ENCODE measurements around the gene TBC1D14.

TBC1D14 gene

GRCh38 chr4:7026107-7026506 is 116.5 kb downstream of the TBC1D14 start:
- intact Hi-C loops (cut with DNase I) = no loop called here
- DNase-seq = peak in 1 of 10 donors; percentile 69

- intact Hi-C loops (cut with DNase I) = no loop called here
- peak in 1 of 10 donors; percentile 33 for DNase-seq
Observed at GRCh38 chr4:7027284-7027683, 117.7 kb downstream of the TBC1D14 start.

- intact Hi-C loops (cut with DNase I) = no loop called here
- DNase-seq = peak in 1 of 10 donors; percentile 12
Observed at GRCh38 chr4:7027913-7028312, 118.3 kb downstream of the TBC1D14 start.

- DNase-seq = peak in 5 of 10 donors; percentile 35 to 87 (median 46)
- intact Hi-C loops (cut with DNase I) = no loop called here
Observed at GRCh38 chr4:7029212-7029611, 119.6 kb downstream of the TBC1D14 start.

GRCh38 chr4:7029921-7030320 is 120.3 kb downstream of the TBC1D14 start:
- intact Hi-C loops (cut with DNase I) = no loop called here

GRCh38 chr4:7030856-7031255 is 121.2 kb downstream of the TBC1D14 start:
- peak in 1 of 10 donors; percentile 24 for DNase-seq

More at GRCh38 chr4:7029921-7030320, 120.3 kb downstream of the TBC1D14 start:
- peak in 1 of 10 donors; percentile 73 for DNase-seq

GRCh38 chr4:7031558-7032449 is 122.2 kb downstream of the TBC1D14 start:
- peak in 1 of 10 donors; percentile 61 for DNase-seq
- intact Hi-C loops (cut with DNase I) = no loop called here

More at GRCh38 chr4:7030856-7031255, 121.2 kb downstream of the TBC1D14 start:
- intact Hi-C loops (cut with DNase I) = no loop called here

GRCh38 chr4:7032596-7032995 is 123.0 kb downstream of the TBC1D14 start:
- no peak for DNase-seq
- intact Hi-C loops (cut with DNase I) = no loop called here

GRCh38 chr4:7034262-7035081 is 124.8 kb downstream of the TBC1D14 start:
- intact Hi-C loops (cut with DNase I) = no loop called here
- DNase-seq = peak in 1 of 10 donors; percentile 85

- intact Hi-C loops (cut with DNase I) = no loop called here
- peak in 1 of 10 donors; percentile 6 for DNase-seq
Observed at GRCh38 chr4:7037425-7037824, 127.8 kb downstream of the TBC1D14 start.

- intact Hi-C loops (cut with DNase I) = no loop called here
- DNase-seq = no peak
Observed at GRCh38 chr4:7040765-7041164, 131.1 kb downstream of the TBC1D14 start.

- peak in 2 of 10 donors; percentile 66 to 68 for DNase-seq
- intact Hi-C loops (cut with DNase I) = no loop called here
Observed at GRCh38 chr4:7041246-7041645, 131.6 kb downstream of the TBC1D14 start.

GRCh38 chr4:7041801-7042502 is 132.3 kb downstream of the TBC1D14 start:
- DNase-seq = peak in 8 of 10 donors; percentile 30 to 92 (median 58)
- intact Hi-C loops (cut with DNase I) = no loop called here

- DNase-seq = peak; percentile 90 to 99 (median 97)
- intact Hi-C loops (cut with DNase I) = loop anchor here (1.0 kb wide), 3 partner anchors 26 to 133 kb away; partner anchors contain the start of genes GRPEL1 and TBC1D14
Observed at GRCh38 chr4:7042503-7043283, 133.1 kb downstream of the TBC1D14 start.

GRCh38 chr4:7043284-7044136 is 133.9 kb downstream of the TBC1D14 start, which contains the start of gene TADA2B:
TADA2B (plus strand) TSS chr4:7043372; CDS start chr4:7043580, 208 bp downstream.
- intact Hi-C loops (cut with DNase I) = loop anchor here (1.0 kb wide), 3 partner anchors 25 to 134 kb away; partner anchors contain the start of genes GRPEL1 and TBC1D14
- DNase-seq = peak in 4 of 10 donors; percentile 21 to 90 (median 55)

- intact Hi-C loops (cut with DNase I) = no loop called here
- peak in 2 of 10 donors; percentile 43 to 62 for DNase-seq
Observed at GRCh38 chr4:7044137-7044930, 134.7 kb downstream of the TBC1D14 start.

- intact Hi-C loops (cut with DNase I) = no loop called here
- peak in 1 of 10 donors; percentile 35 for DNase-seq
Observed at GRCh38 chr4:7045553-7045952, 135.9 kb downstream of the TBC1D14 start.

Data from posterior cingulate gyrus (tissue), 11 donors.